H9 (cell line): Measurements from ENCODE around the gene STK38L. TPM values are rescaled to one million over a fixed set of nuclear protein-coding genes. Genes with fewer than 3 reads are reported as not detected.

Experiments
- DNase-seq: peaks from one replicate; pipeline ENCODE4 v3.0.0-alpha.2; 2017
- H2AFZ ChIP-seq: one replicate; pipeline ENCODE4 v1.6.1; 2013; ENCODE audit warnings: mild to moderate bottlenecking, low read length, control low read depth, moderate library complexity
- H2AK5ac ChIP-seq: 2 replicates; pipeline ENCODE4 v1.6.1; 2013; ENCODE audit warnings: low read length, control low read depth, mixed read lengths; ENCODE audit not compliant: insufficient read length
- H2BK120ac ChIP-seq: one replicate; pipeline ENCODE4 v1.6.1; 2013; ENCODE audit warnings: low read depth, mild to moderate bottlenecking, low read length, control low read depth, inconsistent platforms; ENCODE audit not compliant: poor library complexity, severe bottlenecking
- H2BK12ac ChIP-seq: 2 replicates; pipeline ENCODE4 v1.6.1; 2013; ENCODE audit warnings: low read length, control low read depth, mixed read lengths, low read depth; ENCODE audit not compliant: insufficient read length
- H2BK15ac ChIP-seq: 2 replicates; pipeline ENCODE4 v1.6.1; 2013; ENCODE audit warnings: low read depth, low read length, control low read depth
- H2BK20ac ChIP-seq: one replicate; pipeline ENCODE4 v1.6.1; 2013; ENCODE audit warnings: low read depth, mild to moderate bottlenecking, low read length, control low read depth, inconsistent platforms; ENCODE audit not compliant: poor library complexity, severe bottlenecking
- H2BK5ac ChIP-seq: 2 replicates; pipeline ENCODE4 v1.6.1; 2013; ENCODE audit warnings: low read length, control low read depth, mixed read lengths; ENCODE audit not compliant: insufficient read length
- H3K14ac ChIP-seq: 2 replicates; pipeline ENCODE4 v1.6.1; 2013; ENCODE audit warnings: low read length, control low read depth; ENCODE audit not compliant: insufficient read depth
- H3K18ac ChIP-seq: 2 replicates; pipeline ENCODE4 v1.6.1; 2013; ENCODE audit warnings: low read depth, mild to moderate bottlenecking, mixed read lengths, low read length, control low read depth; ENCODE audit not compliant: insufficient read length
- H3K23ac ChIP-seq: 2 replicates; pipeline ENCODE4 v1.6.1; 2013; ENCODE audit warnings: low read length, control low read depth, mixed read lengths, low read depth; ENCODE audit not compliant: insufficient read length
- H3K23me2 ChIP-seq: 2 replicates; pipeline ENCODE4 v1.6.1; 2013; ENCODE audit warnings: low read depth, mild to moderate bottlenecking, mixed read lengths, low read length, control low read depth; ENCODE audit not compliant: insufficient read length, poor library complexity, severe bottlenecking
- H3K27ac ChIP-seq: 2 replicates; pipeline ENCODE4 v1.5.1; 2013; ENCODE audit warnings: low read length, control low read depth, mixed read lengths, low read depth; ENCODE audit not compliant: insufficient read length
- H3K27me3 ChIP-seq: 2 replicates; pipeline ENCODE4 v1.6.1; 2013; ENCODE audit warnings: low read length, control low read depth, inconsistent platforms; ENCODE audit not compliant: insufficient read depth
- H3K4ac ChIP-seq: 2 replicates; pipeline ENCODE4 v1.6.1; 2013; ENCODE audit warnings: low read depth, mild to moderate bottlenecking, control low read depth, inconsistent platforms, low read length, moderate library complexity
- H3K4me1 ChIP-seq: 2 replicates; pipeline ENCODE4 v1.6.1; 2013; ENCODE audit warnings: low read length, control low read depth, inconsistent platforms; ENCODE audit not compliant: insufficient read depth
- H3K4me2 ChIP-seq: 2 replicates; pipeline ENCODE4 v1.6.1; 2013; ENCODE audit warnings: low read length, control low read depth, mixed read lengths; ENCODE audit not compliant: insufficient read length, insufficient read depth
- H3K56ac ChIP-seq: 2 replicates; pipeline ENCODE4 v1.6.1; 2013; ENCODE audit warnings: low read depth, mild to moderate bottlenecking, mixed read lengths, low read length, control low read depth; ENCODE audit not compliant: insufficient read length
- H3K79me1 ChIP-seq: 2 replicates; pipeline ENCODE4 v1.6.1; 2013; ENCODE audit warnings: low read depth, mild to moderate bottlenecking, moderate library complexity, low read length, control low read depth, inconsistent platforms; ENCODE audit not compliant: insufficient read depth, poor library complexity, severe bottlenecking
- H3K79me2 ChIP-seq: 2 replicates; pipeline ENCODE4 v1.6.1; 2013; ENCODE audit warnings: low read length, control low read depth, inconsistent platforms; ENCODE audit not compliant: insufficient read depth
- H3K9ac ChIP-seq: 2 replicates; pipeline ENCODE4 v1.6.1; 2013; ENCODE audit warnings: low read length, control low read depth, mixed read lengths; ENCODE audit not compliant: insufficient read length; ENCODE audit errors: extremely low read depth
- H3K9me3 ChIP-seq: one replicate; pipeline ENCODE4 v1.6.1; 2013; ENCODE audit warnings: low read depth, low read length, inconsistent platforms; ENCODE audit not compliant: control insufficient read depth
- H3T11ph ChIP-seq: one replicate; pipeline ENCODE4 v1.6.1; 2013; ENCODE audit warnings: mild to moderate bottlenecking, low read length, control low read depth, inconsistent platforms
- H4K20me1 ChIP-seq: one replicate; pipeline ENCODE4 v1.6.1; 2013; ENCODE audit not compliant: control insufficient read depth, insufficient read length, insufficient read depth
- H4K5ac ChIP-seq: 2 replicates; pipeline ENCODE4 v1.6.1; 2013; ENCODE audit warnings: low read depth, mild to moderate bottlenecking, mixed read lengths, low read length, control low read depth; ENCODE audit not compliant: insufficient read length
- H4K8ac ChIP-seq: replicated peaks from 2 replicates; pipeline ENCODE4 v1.6.1; 2013; ENCODE audit warnings: low read length, control low read depth, mixed read lengths, low read depth; ENCODE audit not compliant: insufficient read length
- H4K91ac ChIP-seq: 2 replicates; pipeline ENCODE4 v1.6.1; 2013; ENCODE audit warnings: low read depth, mild to moderate bottlenecking, moderate library complexity, mixed read lengths, low read length, control low read depth; ENCODE audit not compliant: insufficient read length
- H3K27ac Mint-ChIP-seq, 3 experiments: 2 replicates in 2 of 3; 3 replicates in 1 of 3; pipeline ENCODE4 v1.8.0; 2020 to 2021; ENCODE audit warnings: mixed read lengths in 3 of 3, mild to moderate bottlenecking in 1 of 3, moderate library complexity in 1 of 3
- H3K27me3 Mint-ChIP-seq: 2 replicates; pipeline ENCODE4 v1.8.0; 2021; ENCODE audit warnings: low read depth, mild to moderate bottlenecking, moderate library complexity, mixed read lengths
- H3K36me3 Mint-ChIP-seq, 3 experiments: 2 replicates in 2 of 3; 3 replicates in 1 of 3; pipeline ENCODE4 v1.8.0; 2020 to 2021; ENCODE audit warnings: low read depth in 3 of 3, mixed read lengths in 3 of 3; ENCODE audit not compliant: insufficient read depth in 1 of 3
- H3K4me1 Mint-ChIP-seq, 2 experiments: 2 replicates each; pipeline ENCODE4 v1.8.0; 2020; ENCODE audit warnings: mixed read lengths in 2 of 2
- H3K4me3 Mint-ChIP-seq, 2 experiments: 2 replicates in 1 of 2; 3 replicates in 1 of 2; pipeline ENCODE4 v1.8.0; 2020 to 2021; ENCODE audit warnings: mild to moderate bottlenecking in 2 of 2, mixed read lengths in 2 of 2, moderate library complexity in 1 of 2
- H3K9me3 Mint-ChIP-seq, 2 experiments: 2 replicates in 1 of 2; 3 replicates in 1 of 2; pipeline ENCODE4 v1.8.0; 2020; ENCODE audit warnings: mild to moderate bottlenecking in 2 of 2, mixed read lengths in 2 of 2, moderate library complexity in 1 of 2
- CTCF ChIP-seq: fragments of 200-600 bp; sonication (generic); conservative IDR thresholded peaks from 3 replicates; pipeline ENCODE4 v1.8.0; 2021; ENCODE audit warnings: antibody characterized with exemption, mild to moderate bottlenecking
- WGBS: extraction: QIAGEN DNeasy Blood & Tissue Kit; methylation state at CpG from one replicate; pipeline ENCODE4 v1.1.7; 2013; ENCODE audit warnings: missing lambda C conversion rate, low lambda C conversion rate, mixed read lengths; ENCODE audit not compliant: insufficient read length; ENCODE audit errors: extremely low coverage; 5-methylcytosine and 5-hydroxymethylcytosine counted together
- total RNA-seq: library from RNA; stranded (reverse); gene quantifications from 2 replicates; pipeline ENCODE4 v1.2.1, GENCODE V29; 2021

Gene STK38L
- total RNA-seq, 1 experiment from 2014 or later: 44.9 TPM

GRCh38 chr12:27208414-27208750, 35.7 kb upstream of the STK38L start:
- Histone ChIP-seq H4K91ac (no peak overlapping the region), H2AFZ (no peak overlapping the region), H3K9ac (no peak overlapping the region), H2BK12ac (no peak overlapping the region), H3K79me1 (no peaks in the 10 kb centered on the region), H3K4ac (no peak overlapping the region), H4K5ac (no peak overlapping the region), H3K56ac (no peak overlapping the region), H3K27ac (no peak overlapping the region), H3K23ac (no peak overlapping the region), H3K79me2 (no peaks in the 10 kb centered on the region), H4K8ac (no peak overlapping the region), H2AK5ac (no peak overlapping the region), H3K4me1 (no peaks in the 10 kb centered on the region), H2BK5ac (no peak overlapping the region), H3K9me3 (no peaks in the 10 kb centered on the region), H4K20me1 (no peaks in the 10 kb centered on the region), H2BK20ac (no peak overlapping the region), H2BK120ac (no peak overlapping the region), H3K27me3 (no peaks in the 10 kb centered on the region), H3K14ac (no peak overlapping the region), H3K23me2 (no peaks in the 10 kb centered on the region), H2BK15ac (no peak overlapping the region), H3K18ac (no peak overlapping the region), H3T11ph (no peak overlapping the region), H3K4me2 (no peak overlapping the region)
- no peak for TF ChIP-seq CTCF
- Mint-ChIP-seq H3K9me3 (peaks cover 2 to 5% of the 10 kb centered on the region in 2 experiments; a peak in 3 of 5 replicates), H3K36me3 (no peaks in the 10 kb centered on the region), H3K4me3 (no peak overlapping the region), H3K27ac (no peak overlapping the region), H3K27me3 (no peaks in the 10 kb centered on the region; the same call in 1 of the 2 replicates), H3K4me1 (no peaks in the 10 kb centered on the region)
- no CpG with 5 or more reads among the region's 2 CpGs for WGBS
- DNase-seq: no peak
